Dedifferentiated amniotic fluid mesenchymal stem cell (primary cell): ENCODE measurements around the gene CAPN9.
"Not testable (repeated sequence)": the region's sequence is repeated elsewhere in the genome, so short reads cannot be mapped to it uniquely, and the experiment has no call there.

Experiments
- DNase-seq: peaks from one replicate; pipeline ENCODE4 v3.0.0-alpha.2; 2016; ENCODE audit errors: extremely low spot score

Gene CAPN9

GRCh38 chr1:230747127-230747730 is at the start of gene CAPN9:
CAPN9 (plus strand) TSS chr1:230747388; CDS start chr1:230747497, 109 bp downstream.
- no peak for DNase-seq

- no peak for DNase-seq
Measured at GRCh38 chr1:230698130-230698529, 49.1 kb upstream of the CAPN9 start.

- not testable (repeated sequence) for DNase-seq
Measured at GRCh38 chr1:230698964-230699363, 48.2 kb upstream of the CAPN9 start.

GRCh38 chr1:230699716-230700115 is 47.5 kb upstream of the CAPN9 start:
- no peak for DNase-seq

- no peak for DNase-seq
Measured at GRCh38 chr1:230700132-230700531, 47.1 kb upstream of the CAPN9 start.

- DNase-seq = no peak
Measured at GRCh38 chr1:230701434-230701833, 45.8 kb upstream of the CAPN9 start.

GRCh38 chr1:230701895-230702768 is 45.1 kb upstream of the CAPN9 start:
- no peak for DNase-seq

GRCh38 chr1:230702934-230703678 is 44.1 kb upstream of the CAPN9 start:
- no peak for DNase-seq

- DNase-seq = no peak
Measured at GRCh38 chr1:230703679-230704385, 43.4 kb upstream of the CAPN9 start.

GRCh38 chr1:230704830-230705229 is 42.4 kb upstream of the CAPN9 start:
- DNase-seq = no peak

GRCh38 chr1:230705289-230706019 is 41.7 kb upstream of the CAPN9 start:
- no peak for DNase-seq

- DNase-seq = no peak
Measured at GRCh38 chr1:230706020-230706699, 41.0 kb upstream of the CAPN9 start.

- DNase-seq = no peak
Measured at GRCh38 chr1:230706887-230707731, 40.1 kb upstream of the CAPN9 start.

GRCh38 chr1:230707732-230708630 is 39.2 kb upstream of the CAPN9 start:
- DNase-seq = no peak

- no peak for DNase-seq
Measured at GRCh38 chr1:230708631-230709580, 38.3 kb upstream of the CAPN9 start.

- no peak for DNase-seq
Measured at GRCh38 chr1:230709619-230710542, 37.3 kb upstream of the CAPN9 start.
